GM19372 (cell line): ENCODE data around the gene HLCS.

ENCODE experiments used
- ATAC-seq: cut with Tn5 transposase; IDR thresholded peaks from one replicate; pipeline ENCODE4 v1.9.1; 2021; ENCODE audit warnings: mild to moderate bottlenecking, low read depth, moderate library complexity; ENCODE audit not compliant: unreplicated experiment

HLCS gene

DNA sequence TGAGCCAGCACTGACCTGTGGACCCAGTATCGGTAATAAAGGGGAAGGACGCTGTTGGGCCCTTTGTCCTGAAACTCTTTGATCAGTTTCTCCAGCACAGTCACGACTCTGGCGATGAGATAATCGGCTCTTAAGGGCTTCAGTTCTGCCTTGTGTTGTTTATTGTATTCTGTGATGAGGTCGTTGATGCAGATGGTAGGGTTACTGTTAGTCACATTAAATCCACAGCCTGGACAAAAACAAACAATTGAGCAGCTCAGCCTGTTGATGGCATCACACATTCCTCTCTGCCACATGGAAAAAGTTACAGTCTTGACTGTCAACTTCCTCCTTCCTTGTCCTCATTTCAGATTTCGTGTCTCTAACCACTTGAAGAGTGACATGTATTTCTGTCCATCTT lies 209.9 kb downstream of the HLCS start:
- ATAC-seq: no peak

DNA sequence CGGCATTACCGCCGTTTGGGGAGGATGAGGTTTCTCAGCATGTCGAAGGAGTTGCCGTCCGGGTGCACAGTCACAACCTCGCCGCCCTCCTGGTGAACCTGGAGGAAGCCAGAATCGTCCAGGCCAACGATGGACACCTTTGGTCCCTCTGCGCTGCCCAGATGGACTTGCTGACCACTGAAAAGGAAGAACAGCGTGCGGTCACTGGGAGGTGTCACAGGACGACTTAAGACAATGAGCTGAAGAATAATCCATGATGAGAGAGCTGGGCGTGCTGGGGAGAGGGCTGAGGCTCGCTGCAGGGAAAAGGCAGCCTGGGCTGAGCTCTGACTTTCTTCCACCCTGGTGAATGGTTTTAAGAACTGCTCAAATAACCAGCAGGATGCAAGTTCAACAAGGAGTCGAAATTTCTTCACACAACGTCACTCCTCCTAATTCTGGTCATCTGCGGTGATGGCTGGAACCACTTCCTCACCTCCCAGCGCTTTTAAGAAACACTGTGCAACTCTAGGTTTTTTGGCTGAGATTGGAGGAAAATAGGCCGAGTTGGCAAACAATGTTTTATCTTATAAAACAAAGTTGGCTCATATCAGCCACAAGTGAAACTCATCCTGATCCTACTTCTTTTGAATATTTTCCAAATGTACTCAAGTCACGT lies 212.1 kb downstream of the HLCS start:
- ATAC-seq: no peak

DNA sequence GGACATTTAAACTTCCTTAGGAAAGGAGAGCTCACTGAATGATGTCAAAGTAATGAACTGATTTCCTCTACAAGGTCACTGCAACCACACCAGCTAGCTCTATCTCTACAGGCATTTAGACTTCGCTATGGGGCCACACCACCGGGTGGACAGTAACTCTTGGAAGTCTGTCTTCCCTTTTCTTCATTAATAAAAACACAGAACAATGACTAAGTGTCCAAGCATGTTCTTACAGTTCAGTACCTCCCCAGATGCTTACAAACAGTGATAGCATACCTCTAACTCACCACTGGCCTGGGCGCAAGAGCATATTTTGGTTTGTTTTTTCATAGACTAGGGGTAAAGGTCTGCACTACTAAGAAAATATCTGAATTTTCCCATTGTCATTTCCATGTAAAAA lies 212.9 kb downstream of the HLCS start:
- ATAC-seq: no peak

DNA sequence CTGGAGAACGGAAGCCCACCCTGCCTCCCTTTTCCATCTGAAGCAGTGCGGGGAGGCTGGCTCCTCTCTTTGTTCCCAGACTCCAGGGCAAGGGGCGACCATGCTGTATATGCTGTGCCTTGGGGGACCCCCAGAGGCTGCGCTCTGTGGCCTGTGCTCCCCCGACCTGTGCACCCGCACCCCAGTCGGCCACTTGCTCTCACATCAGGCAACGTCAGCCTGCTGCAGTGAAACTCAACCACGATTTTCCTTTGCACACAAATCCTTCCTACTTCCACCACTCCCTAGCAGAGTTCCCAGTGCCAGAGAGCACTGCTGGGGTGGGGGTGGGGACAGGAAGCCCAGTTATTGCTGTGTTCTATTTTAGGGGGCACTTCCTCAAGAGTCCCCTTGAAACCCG lies 215.1 kb downstream of the HLCS start:
- no peak for ATAC-seq

DNA sequence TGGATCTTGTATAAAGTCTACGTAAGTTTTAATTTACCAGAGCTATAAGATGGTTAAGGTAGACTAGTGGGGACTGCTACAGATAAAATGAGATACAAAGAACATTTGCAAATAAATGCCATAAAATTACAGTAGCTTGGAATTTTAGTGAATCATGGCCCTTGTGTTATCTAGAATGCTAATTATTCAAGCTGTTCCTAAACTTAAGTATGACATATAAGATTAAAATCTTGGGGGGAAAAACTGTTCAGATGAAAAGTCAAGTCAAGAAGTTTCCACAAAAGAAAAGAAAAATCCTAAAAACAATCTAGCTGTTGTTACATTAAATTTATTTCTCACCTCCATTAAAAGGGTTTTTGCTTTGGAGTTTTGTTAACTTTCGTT lies 215.9 kb downstream of the HLCS start:
- no peak for ATAC-seq

DNA sequence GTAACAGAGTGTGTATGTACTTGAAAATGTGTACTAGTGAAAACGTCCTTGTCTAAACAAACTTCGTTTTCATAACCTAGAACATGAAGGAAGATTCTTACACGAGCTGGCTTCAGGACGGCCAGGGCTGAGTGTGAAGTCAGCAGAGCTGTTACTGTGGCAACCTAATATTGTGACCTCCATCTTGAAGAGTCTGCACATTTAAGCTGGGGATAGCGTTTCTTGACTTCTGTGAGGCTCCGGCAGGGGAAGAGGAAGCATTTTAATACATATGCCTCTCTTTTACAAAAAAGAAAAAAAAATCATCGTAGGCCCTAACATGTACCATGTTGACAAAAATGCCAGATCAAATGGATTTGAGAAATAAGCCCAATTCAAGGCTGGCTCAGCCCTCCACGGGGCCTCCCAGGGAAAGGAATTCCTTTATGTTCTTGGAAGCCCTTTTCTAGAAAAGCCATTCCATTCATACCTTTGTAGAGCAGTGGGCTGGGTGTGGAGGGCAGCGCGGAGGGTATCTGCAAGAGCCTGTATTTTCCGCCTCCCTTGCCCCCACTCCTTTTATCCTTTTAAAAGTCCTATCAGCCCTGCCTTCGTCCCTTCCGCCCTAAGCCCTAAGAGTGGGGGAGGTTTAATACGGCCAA lies 216.4 kb downstream of the HLCS start:
- ATAC-seq: no peak

DNA sequence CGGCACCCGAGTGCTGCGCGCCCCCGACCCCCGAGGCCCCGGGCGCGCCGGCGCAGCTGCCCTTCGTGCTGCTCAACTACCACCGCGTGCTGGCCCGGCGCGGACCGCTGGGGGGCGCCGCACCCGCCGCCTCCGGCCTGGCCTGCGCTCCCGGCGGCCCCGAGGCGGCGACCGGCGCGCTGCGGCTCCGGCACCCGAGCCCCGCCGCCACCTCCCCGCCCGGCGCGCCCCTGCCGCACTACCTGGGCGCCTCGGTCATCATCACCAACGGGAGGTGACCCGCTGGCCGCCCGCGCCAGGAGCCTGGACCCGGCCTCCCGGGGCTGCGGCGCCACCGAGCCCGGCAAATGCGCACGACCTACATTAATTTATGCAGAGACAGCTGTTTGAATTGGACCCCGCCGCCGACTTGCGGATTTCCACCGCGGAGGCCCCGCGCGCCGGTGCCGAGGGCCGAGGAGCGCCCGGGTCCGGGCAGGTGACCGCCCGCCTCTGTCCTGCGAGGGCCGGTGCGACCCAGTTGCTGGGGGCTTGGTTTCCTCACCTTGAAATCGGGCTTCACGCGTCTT lies 218.6 kb downstream of the HLCS start:
- no peak for ATAC-seq

DNA sequence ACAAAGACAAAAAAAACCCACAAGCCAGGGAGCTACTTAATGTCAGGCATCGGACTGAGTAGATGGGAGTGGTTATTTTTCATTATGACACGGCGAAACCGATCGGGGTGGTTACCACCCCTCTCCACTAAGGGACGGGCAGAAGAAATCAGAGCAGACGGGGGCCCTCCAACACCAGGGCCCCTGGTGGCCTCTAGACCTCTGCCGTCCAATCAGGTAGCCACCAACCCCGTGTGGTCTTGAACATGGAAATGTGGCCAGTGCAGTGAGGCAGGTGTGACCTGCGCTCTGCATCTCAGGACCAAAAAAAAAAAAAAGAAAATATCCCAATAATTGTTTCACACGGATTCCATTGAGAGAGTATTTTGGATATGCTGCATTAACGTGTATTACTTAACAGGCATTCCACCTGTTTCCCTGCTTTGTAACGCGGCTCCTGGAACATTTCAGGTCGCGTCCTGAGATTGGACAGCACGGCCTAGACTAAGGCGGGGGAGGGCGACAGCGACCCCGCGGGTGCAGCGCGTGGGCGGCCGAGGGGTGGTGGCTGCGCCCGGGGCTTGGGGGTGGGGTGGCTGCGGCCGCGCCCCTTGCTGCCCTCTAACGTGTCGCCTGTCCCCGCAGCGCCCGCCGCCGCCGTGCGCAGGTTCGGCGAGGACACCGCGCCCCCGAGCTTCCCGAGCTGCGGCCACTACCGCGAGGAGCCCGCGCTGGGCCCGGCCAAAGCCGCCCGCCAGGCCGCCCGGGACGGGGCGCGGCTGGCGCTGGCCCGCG lies 219.2 kb downstream of the HLCS start:
- no peak for ATAC-seq

DNA sequence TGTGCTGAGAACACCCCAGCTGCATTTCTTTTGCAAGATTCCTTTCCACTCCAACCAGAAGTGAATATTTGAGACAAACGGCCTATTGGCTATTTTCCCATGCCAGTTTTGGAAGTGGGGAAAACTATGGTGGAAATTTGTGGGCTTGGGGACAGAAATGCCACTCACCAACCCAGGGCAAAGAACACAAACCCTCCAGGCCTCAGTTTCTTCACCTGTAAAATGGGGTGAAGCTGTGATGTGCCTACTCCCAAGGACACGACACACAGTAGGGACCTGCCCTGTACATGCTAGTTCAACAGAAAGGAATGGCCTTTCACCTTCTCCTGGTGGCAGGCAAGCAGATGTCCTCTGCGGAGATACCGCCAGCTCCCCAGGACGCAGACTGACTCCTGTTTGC lies 221.0 kb downstream of the HLCS start:
- ATAC-seq: no peak

DNA sequence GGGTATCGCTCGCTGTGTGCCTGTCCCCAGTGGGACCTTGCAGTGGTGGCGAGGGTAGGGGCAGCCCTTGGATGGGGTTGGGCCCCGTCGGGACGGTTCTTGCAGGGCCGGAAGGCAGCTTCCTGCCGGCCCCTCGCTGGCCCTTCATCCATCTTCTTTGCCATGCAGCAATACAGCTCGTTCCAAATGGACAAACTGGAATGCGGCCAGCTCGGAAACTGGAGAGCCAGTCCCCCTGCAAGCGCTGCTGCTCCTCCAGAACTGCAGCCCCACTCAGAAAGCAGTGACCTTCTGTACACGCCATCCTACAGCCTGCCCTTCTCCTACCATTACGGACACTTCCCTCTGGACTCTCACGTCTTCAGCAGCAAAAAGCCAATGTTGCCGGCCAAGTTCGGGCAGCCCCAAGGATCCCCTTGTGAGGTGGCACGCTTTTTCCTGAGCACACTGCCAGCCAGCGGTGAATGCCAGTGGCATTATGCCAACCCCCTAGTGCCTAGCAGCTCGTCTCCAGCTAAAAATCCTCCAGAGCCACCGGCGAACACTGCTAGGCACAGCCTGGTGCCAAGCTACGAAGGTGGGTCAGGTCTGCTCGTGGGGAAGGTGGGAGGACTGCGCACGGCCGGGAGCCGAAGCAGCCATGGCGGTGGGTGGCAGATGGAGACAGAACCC lies 221.8 kb downstream of the HLCS start:
- ATAC-seq: no peak

DNA sequence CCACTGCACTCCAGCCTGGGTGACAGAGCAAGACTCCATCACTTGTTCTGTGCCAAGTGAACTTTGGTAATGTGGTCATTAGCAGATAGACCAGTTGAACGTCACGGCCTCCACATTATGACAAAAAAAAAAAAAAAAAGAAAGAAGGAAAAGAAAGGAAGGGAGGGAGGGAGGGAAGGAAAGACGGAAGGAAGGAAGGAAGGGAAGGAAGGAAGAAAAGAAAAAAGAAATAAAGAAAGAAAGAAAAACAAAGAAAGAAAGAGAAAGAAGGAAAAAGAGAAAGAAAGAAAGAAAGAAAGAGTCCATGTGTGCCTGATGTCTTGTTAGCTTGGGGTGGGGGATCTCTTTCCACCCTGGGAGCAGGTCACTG lies 222.3 kb downstream of the HLCS start:
- no peak for ATAC-seq

DNA sequence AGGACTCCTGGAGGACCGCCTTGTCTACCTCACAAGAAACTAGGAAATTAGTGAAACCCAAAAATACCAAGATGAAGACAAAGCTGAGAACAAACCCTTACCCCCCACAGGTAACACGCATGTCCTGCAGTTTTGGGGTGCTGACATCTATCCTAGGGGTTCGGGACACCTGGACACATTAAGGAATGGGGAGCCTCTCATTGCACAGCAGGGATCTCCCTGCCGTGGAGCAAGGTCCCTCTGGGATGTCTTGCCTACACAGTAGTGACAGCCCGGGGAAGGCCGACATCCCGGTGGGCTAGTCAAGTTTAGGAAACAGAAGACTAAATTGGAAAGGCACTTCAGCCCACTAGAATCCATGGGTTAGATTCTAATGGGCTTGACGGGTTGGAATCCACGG lies 223.0 kb downstream of the HLCS start:
- ATAC-seq: no peak

DNA sequence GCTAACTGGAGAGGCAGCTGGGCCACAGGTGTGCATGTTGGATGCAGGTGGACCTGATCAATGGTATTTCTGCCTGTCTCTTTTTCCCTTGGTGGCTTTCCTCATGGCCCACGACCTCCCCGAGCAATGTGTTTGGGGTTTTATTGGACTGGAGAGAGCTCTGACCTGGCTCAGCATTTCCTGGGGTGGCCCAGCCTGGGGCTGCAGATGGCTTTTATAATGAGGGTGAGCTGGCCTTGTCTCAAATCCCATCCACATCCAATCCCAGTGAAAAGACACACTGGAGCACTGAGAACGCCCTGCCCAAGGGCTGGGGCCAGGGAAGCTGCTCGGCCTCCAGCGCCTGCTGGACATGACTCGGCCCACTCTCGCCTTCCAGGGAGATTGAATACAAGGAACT lies 223.5 kb downstream of the HLCS start:
- ATAC-seq: no peak

DNA sequence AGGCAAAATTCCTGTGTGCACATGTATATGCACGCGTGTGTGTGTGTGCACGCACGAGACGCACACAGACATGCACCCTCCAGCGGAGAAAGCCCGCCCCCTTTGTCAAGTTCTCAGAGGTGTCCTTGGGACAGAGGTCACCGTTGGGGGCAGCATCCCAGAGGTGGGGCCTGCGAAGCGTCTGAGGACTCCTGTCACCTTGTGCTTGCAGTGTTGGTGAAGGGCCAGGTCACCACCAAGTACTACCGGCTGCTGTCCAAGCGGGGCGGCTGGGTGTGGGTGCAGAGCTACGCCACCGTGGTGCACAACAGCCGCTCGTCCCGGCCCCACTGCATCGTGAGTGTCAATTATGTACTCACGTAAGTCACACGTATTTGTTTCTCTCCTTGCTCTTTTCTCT lies 225.0 kb downstream of the HLCS start:
- ATAC-seq: no peak

DNA sequence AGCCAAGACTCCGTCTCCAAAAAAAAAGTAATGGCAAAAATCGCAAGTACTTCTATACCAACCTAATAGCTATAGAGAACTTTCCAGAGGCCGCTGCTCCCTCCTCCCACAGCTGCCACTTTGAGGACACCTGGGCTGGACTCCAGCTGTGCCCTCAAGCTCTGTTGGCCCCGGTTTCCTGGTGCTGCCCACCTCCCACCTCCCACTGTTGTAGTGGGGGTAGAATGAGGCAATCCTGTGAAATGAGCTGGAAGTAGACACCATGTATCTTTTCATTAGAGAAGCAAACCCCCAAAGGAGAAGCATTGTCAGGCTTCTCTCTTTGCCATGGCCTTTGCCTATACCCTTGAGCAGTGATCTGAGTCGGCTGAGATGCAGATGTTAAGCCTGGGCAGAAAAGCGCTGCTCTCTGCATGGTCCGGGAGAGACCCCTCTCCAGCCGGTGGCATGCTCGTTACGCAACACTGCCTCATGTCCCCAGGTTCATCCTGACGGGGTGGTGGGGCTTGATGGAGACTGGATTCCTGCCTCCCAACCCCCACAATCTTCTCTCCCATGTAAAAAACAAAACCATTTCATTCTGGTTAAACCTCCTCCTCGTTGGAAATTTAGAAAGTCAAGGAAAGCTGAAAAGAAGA lies 227.9 kb downstream of the HLCS start:
- no peak for ATAC-seq

DNA sequence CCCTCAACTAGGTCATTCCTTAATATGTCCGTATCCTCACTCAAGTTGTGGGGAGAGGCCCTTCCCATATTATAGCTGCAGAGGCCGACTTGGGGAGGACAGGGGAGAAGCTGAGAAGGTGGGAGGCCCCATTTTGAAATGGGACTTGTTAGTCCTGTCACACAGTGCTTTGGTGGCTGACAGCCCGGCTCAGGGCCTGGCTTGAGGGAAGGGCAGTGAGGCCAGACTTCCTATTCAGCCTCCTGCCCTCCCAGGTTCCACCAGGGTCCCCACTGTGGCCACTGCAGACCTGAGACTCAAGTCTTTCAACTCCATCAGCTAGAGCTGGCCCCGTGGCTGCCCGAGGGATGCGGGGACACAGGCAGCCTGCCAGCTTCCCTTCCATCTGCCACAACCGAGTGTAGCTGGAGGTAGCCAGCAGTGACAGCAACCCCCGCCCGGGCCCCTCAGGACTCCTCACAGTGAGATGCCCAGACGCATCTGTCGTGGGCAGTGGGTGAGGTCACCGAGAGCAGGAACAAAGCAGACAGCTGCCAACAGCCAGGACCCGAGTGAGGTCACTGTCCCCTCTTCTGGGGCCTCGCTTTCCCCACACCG lies 230.6 kb downstream of the HLCS start:
- ATAC-seq: no peak

DNA sequence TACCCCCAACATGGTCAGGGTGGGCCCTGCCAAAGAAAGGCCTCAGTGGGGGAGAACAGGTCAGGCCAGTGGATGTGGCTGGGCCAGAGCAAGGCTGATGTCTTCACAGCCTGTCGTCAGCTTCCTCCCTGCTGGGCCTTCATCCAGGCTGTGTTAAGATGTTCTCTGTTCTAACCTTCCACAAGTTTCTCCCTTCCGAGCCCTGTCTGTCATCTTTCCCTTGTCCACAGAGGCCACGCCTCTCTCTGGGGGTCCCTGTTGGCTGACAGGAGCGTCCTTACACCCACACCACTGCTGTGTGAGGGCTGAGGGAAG lies 231.3 kb downstream of the HLCS start:
- no peak for ATAC-seq

DNA sequence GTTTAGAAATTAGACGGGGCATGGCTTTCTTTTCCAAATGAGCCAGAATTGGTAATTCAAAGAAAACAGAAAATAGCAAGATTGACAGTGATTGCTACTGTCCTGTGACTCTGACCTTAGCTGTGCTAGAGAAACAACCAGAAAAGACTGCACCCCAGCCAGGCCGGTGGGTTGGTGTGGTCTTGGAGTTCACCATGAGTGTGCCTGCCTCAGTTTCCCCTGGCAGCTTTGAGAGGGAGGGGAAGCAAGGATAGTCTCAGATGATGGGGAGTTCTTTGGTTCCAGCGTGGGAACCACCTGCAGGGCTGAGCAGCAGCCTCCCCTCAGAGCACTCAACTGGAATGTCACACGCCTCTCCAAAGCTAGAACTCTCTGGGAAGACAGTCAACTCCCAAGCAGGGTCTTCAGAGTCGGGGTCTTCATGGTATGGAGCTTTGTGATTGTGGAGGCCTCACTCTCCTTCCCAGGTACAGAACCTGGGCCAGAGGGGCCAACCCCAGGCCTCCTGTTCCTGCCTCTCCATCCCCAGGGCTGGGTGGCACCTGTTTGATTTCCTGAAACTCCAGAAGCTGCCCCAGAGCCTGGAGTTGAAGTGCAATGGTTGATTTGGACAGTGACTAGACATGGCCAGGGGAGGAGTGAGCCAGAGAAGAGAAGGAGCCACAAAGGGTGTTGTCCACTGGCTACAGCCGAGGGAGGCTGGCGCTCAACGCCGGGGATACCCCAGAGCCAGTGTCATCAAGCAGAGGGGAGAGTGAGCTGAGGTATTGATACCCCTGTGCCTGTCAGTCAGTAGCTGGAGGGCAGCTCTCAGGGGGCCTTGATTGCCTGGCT lies 231.9 kb downstream of the HLCS start:
- no peak for ATAC-seq

DNA sequence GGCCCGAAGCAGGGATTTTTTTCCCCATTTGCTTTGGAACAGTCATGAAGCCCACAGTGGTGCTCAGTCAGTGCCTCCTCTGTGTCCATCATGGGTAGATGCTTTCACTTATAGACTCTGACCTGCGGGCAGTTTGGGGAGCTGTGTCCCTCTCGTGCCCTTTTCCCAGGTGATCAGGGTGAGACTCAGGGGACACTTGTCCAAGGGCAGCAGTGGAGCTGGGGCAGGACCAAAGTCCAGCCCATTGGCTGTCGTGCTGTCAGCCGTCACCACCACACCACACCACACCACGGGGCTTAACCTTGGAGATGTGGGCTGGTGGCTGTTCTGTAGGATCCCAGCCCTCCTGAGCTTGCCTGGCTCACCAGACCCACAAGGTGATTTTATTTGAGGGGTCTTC lies 232.6 kb downstream of the HLCS start:
- ATAC-seq: no peak

DNA sequence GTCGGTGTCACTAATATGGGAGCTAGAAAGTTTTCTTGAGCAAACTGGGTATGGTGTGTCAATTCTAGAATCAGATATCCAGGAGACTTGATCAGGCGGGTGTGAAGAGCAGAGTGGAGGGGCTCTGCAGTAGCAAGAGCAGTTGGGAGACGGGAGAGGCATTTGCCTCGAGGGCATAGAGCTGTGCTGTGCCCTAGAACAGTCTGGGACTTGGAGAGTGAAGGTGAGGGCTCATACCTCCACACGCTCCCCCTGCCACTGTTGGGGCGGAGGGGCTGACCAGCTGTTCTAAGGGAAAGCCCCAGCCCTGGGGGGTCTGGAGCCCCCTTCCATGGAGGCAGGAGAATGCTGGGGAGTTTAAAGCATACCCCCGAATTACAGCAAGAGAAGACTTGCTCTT lies 233.7 kb downstream of the HLCS start:
- ATAC-seq: no peak
